HepG2 (cell line): Measurements from ENCODE around the gene TOM1L2. TPM values are rescaled to one million over a fixed set of nuclear protein-coding genes. Genes with fewer than 3 reads are reported as not detected.

Source experiments
- ARID3A ChIP-seq: IDR thresholded peaks from 2 replicates; pipeline ENCODE4 v1.6.1; 2012; ENCODE audit warnings: low read depth, low read length, improper control_type of control experiment
- DRAP1 ChIP-seq: IDR thresholded peaks from 2 replicates; pipeline ENCODE4 v1.6.1; 2016; ENCODE audit warnings: missing genetic modification reagents, missing compliant biosample characterization
- HMGXB4 ChIP-seq, 2 experiments: sonication (generic) in 1 of 2; formaldehyde crosslinking in 1 of 2; IDR thresholded peaks; 2 replicates each; pipeline versions ENCODE4 v1.4.0 to v1.6.1; 2018 to 2020; ENCODE audit warnings: missing genetic modification reagents in 2 of 2, borderline replicate concordance in 1 of 2, low read depth in 1 of 2, mild to moderate bottlenecking in 1 of 2, missing biosample characterization in 1 of 2
- MYNN ChIP-seq: sonication (generic); formaldehyde crosslinking; IDR thresholded peaks from 2 replicates; pipeline ENCODE4 v1.4.0; 2020; ENCODE audit warnings: mild to moderate bottlenecking, low read depth, missing genetic modification reagents
- PITX1 ChIP-seq: sonication (generic); formaldehyde crosslinking; IDR thresholded peaks from 2 replicates; pipeline ENCODE4 v1.5.1; 2020; ENCODE audit warnings: mild to moderate bottlenecking, missing genetic modification reagents
- POGZ ChIP-seq: sonication (generic); formaldehyde crosslinking; IDR thresholded peaks from 2 replicates; pipeline ENCODE4 v1.4.0; 2020; ENCODE audit warnings: mild to moderate bottlenecking, missing genetic modification reagents
- POLR2A ChIP-seq, 2 experiments: IDR thresholded peaks; 2 replicates each; pipeline ENCODE4 v1.6.1; 2011; ENCODE audit warnings: low read depth in 2 of 2, low read length in 2 of 2, mild to moderate bottlenecking in 1 of 2, moderate library complexity in 1 of 2; ENCODE audit not compliant: insufficient read depth in 1 of 2
- RBM39 ChIP-seq: fragments of 200-400 bp; formaldehyde crosslinking; IDR thresholded peaks from one replicate; pipeline ENCODE4 v1.6.1; 2018; ENCODE audit warnings: antibody characterized with exemption, mild to moderate bottlenecking, low read depth, low read length; ENCODE audit not compliant: poor library complexity, severe bottlenecking
- RFXAP ChIP-seq: sonication (generic); formaldehyde crosslinking; IDR thresholded peaks from 2 replicates; pipeline ENCODE4 v1.4.0; 2020; ENCODE audit warnings: missing genetic modification reagents, borderline replicate concordance
- SMARCE1 ChIP-seq: fragments of 450-650 bp; IDR thresholded peaks from 2 replicates; pipeline ENCODE4 v1.6.1; 2017; ENCODE audit warnings: borderline replicate concordance
- SOX6 ChIP-seq, 2 experiments: fragments of 450-650 bp in 1 of 2; sonication (generic) in 1 of 2; formaldehyde crosslinking in 1 of 2; IDR thresholded peaks; 2 replicates each; pipeline versions ENCODE4 v1.4.0 to v1.6.1; 2017 to 2020; ENCODE audit warnings: antibody characterized with exemption in 1 of 2, mild to moderate bottlenecking in 1 of 2, missing genetic modification reagents in 1 of 2
- TFDP1 ChIP-seq: IDR thresholded peaks from 2 replicates; pipeline ENCODE4 v1.6.1; 2016; ENCODE audit warnings: missing compliant biosample characterization, missing genetic modification reagents, borderline replicate concordance
- ZBTB10 ChIP-seq: sonication (generic); formaldehyde crosslinking; IDR thresholded peaks from 2 replicates; pipeline ENCODE4 v1.4.0; 2020; ENCODE audit warnings: missing genetic modification reagents, borderline replicate concordance
- ZBTB7B ChIP-seq: sonication (generic); formaldehyde crosslinking; IDR thresholded peaks from 2 replicates; pipeline ENCODE4 v1.4.0; 2020; ENCODE audit warnings: missing genetic modification reagents
- ZFY ChIP-seq: sonication (generic); formaldehyde crosslinking; IDR thresholded peaks from 2 replicates; pipeline ENCODE4 v1.4.0; 2020; ENCODE audit warnings: missing genetic modification reagents
- ZMYM2 ChIP-seq: sonication (generic); formaldehyde crosslinking; IDR thresholded peaks from 2 replicates; pipeline ENCODE4 v1.8.0; 2022; ENCODE audit warnings: mild to moderate bottlenecking, missing genetic modification reagents
- ZNF3 ChIP-seq: IDR thresholded peaks from 2 replicates; pipeline ENCODE4 v1.7.0; 2017; ENCODE audit warnings: inconsistent platforms
- ZNF556 ChIP-seq: sonication (generic); formaldehyde crosslinking; IDR thresholded peaks from 2 replicates; pipeline ENCODE4 v1.4.0; 2020; ENCODE audit warnings: mild to moderate bottlenecking, missing genetic modification reagents, borderline replicate concordance
- ZNF569 ChIP-seq: sonication (generic); formaldehyde crosslinking; IDR thresholded peaks from 2 replicates; pipeline ENCODE4 v1.5.0; 2020; ENCODE audit warnings: mild to moderate bottlenecking, missing genetic modification reagents, moderate library complexity, borderline replicate concordance
- ZNF740 ChIP-seq: sonication (generic); formaldehyde crosslinking; IDR thresholded peaks from 2 replicates; pipeline ENCODE4 v1.4.0; 2020; ENCODE audit warnings: missing genetic modification reagents
- ZNF75D ChIP-seq: sonication (generic); formaldehyde crosslinking; IDR thresholded peaks from 2 replicates; pipeline ENCODE4 v1.8.1; 2023; ENCODE audit warnings: missing genetic modification reagents, mild to moderate bottlenecking, borderline replicate concordance
- polyA plus RNA-seq, 8 experiments: library from polyadenylated mRNA; depleted of rRNA in 3 of 8; stranded (reverse) in 7 of 8; unstranded in 1 of 8; fragments of >200 nt; fragmentation: Illumina TruSeq in 4 of 8; extraction: Trizol in 4 of 8; gene quantifications; 2 replicates each; pipeline versions ENCODE4 v1.2.1 to v1.2.3, GENCODE V29; 2011 to 2016; ENCODE audit warnings: low read depth in 4 of 8, missing spikeins in 1 of 8, mixed read lengths in 1 of 8; ENCODE audit not compliant: insufficient read depth in 1 of 8
- total RNA-seq, 5 experiments: library from RNA; depleted of rRNA; stranded (reverse); fragments of >200 nt; fragmentation: Illumina TruSeq; extraction: Trizol; gene quantifications; 2 replicates each; pipeline ENCODE4 v1.2.3, GENCODE V29; 2016; ENCODE audit warnings: low read depth in 1 of 5

TOM1L2 gene
- total and polyA plus RNA-seq, 2 of the 13 experiments (the other 11 are each of a cell fraction or from before 2014, with no cell fraction given), result 4.7 to 7.4 TPM

- TF ChIP-seq SOX6 (IDR thresholded peaks at IDR 0.05), result no peak
- TF ChIP-seq SOX6 (CRISPR knock-in tag; IDR thresholded peaks at IDR 0.05), result peak; percentile 18; the same call in 1 of the 2 replicates
- TF ChIP-seq RFXAP, result peak; percentile 24; the same call in 1 of the 2 replicates
- TF ChIP-seq SMARCE1, result no peak
- TF ChIP-seq ARID3A, result no peak
- no peak; the same call in 1 of the 2 replicates for TF ChIP-seq ZFY (CRISPR knock-in tag)
- no peak for TF ChIP-seq POGZ
- TF ChIP-seq ZMYM2 (CRISPR knock-in tag), result no peak
- no peak for TF ChIP-seq ZNF75D (CRISPR knock-in tag)
- TF ChIP-seq PITX1, result no peak
- no peak; the same call in 1 of the 2 replicates for TF ChIP-seq MYNN (CRISPR knock-in tag)
- TF ChIP-seq ZNF556, result 0 out of 2 replicates have a peak, but pooled peaks have one; percentile 4
- TF ChIP-seq ZBTB10 (CRISPR knock-in tag), result 0 out of 2 replicates have a peak, but pooled peaks have one; percentile 39
- peak; percentile 68 for TF ChIP-seq RBM39
- TF ChIP-seq DRAP1 (CRISPR knock-in tag), result no peak; the same call in 1 of the 2 replicates
- TF ChIP-seq ZBTB7B (CRISPR knock-in tag), result peak; percentile 19; the same call in 1 of the 2 replicates
- peak in 1 of 2 experiments; percentile 10; a peak in 1 of 4 replicates for TF ChIP-seq HMGXB4 (CRISPR knock-in tag; IDR thresholded peaks at IDR 0.05; ENCODE audit: borderline replicate concordance in 1 of 2, low read depth in 1 of 2)
- TF ChIP-seq ZNF569 (CRISPR knock-in tag), result no peak
- no peak for TF ChIP-seq ZNF3
- TF ChIP-seq TFDP1, result 0 out of 2 replicates have a peak, but pooled peaks have one; percentile 5
- no peak for TF ChIP-seq ZNF740 (CRISPR knock-in tag)
- peak in 1 of 2 experiments; percentile 19; a peak in 1 of 4 replicates for TF ChIP-seq POLR2A (IDR thresholded peaks at IDR 0.05; ENCODE audit: insufficient read depth in 1 of 2, low read depth in 2 of 2, low read length in 2 of 2)
These were observed 135.3 kb downstream of the TOM1L2 start, which contains the start of gene SREBF1 (continued) for GRCh38 chr17:17836818-17837379.
